DMS79 treated with DMSO at 0.1 percent for 48 hours (cell line): ENCODE measurements around the gene PREB.

Source experiments
- DNase-seq: peaks from one replicate; lab custom pipeline; 2025; lab: John Stamatoyannopoulos, UW

PREB gene

DNA sequence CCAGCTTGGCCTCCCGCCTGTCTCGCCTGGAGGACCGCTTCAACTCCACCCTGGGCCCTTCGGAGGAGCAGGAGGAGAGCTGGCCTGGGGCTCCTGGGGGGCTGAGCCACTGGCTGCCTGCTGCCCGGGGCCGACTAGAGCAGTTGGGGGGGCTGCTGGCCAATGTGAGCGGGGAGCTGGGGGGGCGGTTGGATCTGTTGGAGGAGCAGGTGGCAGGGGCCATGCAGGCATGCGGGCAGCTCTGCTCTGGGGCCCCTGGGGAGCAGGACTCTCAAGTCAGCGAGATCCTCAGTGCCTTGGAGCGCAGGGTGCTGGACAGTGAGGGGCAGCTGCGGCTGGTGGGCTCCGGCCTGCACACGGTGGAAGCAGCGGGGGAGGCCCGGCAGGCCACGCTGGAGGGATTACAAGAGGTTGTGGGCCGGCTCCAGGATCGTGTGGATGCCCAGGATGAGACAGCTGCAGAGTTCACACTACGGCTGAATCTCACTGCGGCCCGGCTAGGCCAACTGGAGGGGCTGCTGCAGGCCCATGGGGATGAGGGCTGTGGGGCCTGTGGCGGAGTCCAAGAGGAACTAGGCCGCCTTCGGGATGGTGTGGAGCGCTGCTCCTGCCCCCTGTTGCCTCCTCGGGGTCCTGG is 51.5 kb downstream of the PREB start:
- DNase-seq = no peak

DNA sequence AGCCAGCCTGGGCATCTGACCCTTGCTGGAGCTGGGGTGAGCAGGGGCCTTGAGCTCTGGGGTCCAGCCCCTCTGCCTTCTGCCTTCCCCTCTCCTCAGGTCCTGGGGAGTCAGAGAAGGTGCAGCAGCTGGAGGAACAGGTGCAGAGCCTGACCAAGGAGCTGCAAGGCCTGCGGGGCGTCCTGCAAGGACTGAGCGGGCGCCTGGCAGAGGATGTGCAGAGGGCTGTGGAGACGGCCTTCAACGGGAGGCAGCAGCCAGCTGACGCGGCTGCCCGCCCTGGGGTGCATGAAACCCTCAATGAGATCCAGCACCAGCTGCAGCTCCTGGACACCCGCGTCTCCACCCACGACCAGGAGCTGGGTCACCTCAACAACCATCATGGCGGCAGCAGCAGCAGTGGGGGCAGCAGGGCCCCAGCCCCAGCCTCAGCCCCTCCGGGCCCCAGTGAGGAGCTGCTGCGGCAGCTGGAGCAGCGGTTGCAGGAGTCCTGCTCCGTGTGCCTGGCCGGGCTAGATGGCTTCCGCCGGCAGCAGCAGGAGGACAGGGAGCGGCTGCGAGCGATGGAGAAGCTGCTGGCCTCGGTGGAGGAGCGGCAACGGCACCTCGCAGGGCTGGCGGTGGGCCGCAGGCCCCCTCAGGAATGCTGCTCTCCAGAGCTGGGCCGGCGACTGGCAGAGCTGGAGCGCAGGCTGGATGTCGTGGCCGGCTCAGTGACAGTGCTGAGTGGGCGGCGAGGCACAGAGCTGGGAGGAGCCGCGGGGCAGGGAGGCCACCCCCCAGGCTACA is 52.3 kb downstream of the PREB start:
- DNase-seq = no peak
